AG09309 (cell line): Measurements from ENCODE around the gene RHOXF2.
"Not testable (repeated sequence)": the region's sequence is repeated elsewhere in the genome, so short reads cannot be mapped to it uniquely, and the experiment has no call there.

Source experiments
- DNase-seq: peaks from one replicate; pipeline ENCODE4 v3.0.0-alpha.2; 2010; ENCODE audit warnings: low read depth
- H3K4me3 ChIP-seq: 2 replicates; pipeline ENCODE4 v1.5.1; 2011; ENCODE audit warnings: mild to moderate bottlenecking, low read depth, low read length, moderate library complexity; ENCODE audit not compliant: control insufficient read depth
- TF ChIP-seq, protein P1 (sequence below): IDR thresholded peaks from 2 replicates; pipeline ENCODE4 v1.5.1; 2011; ENCODE audit warnings: mild to moderate bottlenecking, low read depth, low read length, inconsistent platforms; ENCODE audit not compliant: insufficient read depth, control insufficient read depth; ENCODE audit errors: missing control alignments

RHOXF2 gene

DNA sequence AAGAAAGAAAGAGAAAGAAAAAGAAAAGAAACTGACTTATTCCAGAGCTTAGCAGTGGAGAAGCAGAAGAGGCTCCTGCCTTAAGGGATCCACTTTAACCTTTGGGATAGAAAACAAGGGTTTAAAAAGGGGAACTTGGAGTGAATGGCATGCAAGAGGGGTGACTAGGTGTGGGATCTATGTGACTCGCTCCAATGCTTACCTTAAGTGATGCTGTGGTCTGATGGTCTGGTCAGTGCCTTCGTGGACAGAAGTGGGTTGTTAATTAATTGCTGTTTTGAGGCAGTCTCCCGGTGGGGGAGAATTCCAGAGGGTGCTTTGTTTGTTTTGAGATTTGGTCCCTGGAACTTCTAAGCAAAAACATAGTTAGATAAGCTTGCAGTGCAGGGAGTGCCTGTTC is 21.6 kb upstream of the RHOXF2 start:
- DNase-seq, result no peak
- TF ChIP-seq, protein P1, sequence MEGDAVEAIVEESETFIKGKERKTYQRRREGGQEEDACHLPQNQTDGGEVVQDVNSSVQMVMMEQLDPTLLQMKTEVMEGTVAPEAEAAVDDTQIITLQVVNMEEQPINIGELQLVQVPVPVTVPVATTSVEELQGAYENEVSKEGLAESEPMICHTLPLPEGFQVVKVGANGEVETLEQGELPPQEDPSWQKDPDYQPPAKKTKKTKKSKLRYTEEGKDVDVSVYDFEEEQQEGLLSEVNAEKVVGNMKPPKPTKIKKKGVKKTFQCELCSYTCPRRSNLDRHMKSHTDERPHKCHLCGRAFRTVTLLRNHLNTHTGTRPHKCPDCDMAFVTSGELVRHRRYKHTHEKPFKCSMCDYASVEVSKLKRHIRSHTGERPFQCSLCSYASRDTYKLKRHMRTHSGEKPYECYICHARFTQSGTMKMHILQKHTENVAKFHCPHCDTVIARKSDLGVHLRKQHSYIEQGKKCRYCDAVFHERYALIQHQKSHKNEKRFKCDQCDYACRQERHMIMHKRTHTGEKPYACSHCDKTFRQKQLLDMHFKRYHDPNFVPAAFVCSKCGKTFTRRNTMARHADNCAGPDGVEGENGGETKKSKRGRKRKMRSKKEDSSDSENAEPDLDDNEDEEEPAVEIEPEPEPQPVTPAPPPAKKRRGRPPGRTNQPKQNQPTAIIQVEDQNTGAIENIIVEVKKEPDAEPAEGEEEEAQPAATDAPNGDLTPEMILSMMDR, result no peak
- no peak overlapping the region for H3K4me3 ChIP-seq

GRCh38 chrX:120137439-120137838 is 21.0 kb upstream of the RHOXF2 start:
- no peak for DNase-seq
- no peak overlapping the region for H3K4me3 ChIP-seq
- TF ChIP-seq, protein P1, result no peak

DNA sequence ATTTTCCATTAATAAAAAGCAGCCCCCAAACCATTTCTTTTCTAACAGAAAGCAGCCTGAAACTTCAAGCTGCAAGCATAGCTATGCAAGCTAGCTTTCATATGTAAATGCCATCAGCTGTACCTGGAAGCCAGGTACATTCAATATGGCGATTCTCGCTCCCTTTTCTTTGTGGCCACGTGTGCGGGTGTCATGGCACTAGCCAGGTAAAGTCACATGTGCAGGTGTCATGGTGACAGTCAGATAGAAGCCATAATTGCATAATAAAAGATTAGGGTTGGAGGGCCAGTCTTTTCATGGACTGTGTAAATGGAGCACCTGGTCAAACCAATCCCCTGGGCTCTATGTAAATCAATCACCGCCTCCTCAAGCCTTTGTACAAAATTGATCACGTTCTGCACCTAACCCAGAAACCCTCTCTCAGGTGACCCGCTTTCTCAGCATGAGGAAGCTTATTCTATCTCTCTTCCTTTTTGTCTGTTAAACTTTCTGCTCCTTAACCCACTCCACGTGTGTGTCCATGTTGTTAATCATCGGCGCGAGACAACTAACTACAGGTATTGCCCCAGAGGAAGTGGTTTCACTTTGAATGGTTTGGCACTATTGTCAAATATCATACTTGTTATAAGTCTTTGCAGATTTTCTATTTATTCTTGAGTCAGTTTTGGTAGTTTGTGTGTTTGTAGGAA is 18.0 kb upstream of the RHOXF2 start:
- TF ChIP-seq, protein P1, result no peak
- DNase-seq, result no peak
- no peak overlapping the region for H3K4me3 ChIP-seq

DNA sequence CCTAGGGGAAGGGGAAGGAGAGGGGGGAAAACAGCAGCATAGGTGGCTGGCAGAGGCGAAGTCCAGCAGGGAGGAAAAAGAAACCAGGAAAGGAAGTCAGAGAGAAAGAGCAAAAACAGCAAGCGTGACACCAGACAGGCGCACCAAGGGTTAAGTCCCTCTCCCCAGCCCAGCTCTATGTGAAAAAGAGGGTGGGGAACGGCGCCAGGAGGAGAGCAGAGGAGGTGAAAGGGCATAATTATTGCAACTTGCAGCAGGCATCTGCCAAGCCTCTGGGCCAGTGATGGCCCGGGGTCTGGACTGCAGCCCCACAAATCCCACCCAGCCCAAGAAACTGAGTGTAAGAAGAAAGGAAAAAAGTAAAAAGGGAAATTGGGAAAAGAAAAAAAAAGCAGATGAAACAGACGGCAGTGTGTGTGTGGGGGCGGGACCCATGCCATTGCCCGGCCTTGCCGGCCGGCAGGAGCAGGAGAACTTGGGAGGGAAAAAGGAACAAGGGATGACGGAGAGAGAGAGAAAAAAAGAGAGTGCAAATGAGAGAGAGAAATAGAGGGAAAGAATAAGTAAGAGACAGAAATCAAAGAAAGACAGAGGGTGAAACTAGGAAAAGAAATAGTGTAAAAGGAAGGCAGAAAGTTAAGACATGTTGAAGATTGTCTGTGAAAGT is 14.1 kb upstream of the RHOXF2 start:
- H3K4me3 ChIP-seq, result no peak overlapping the region
- TF ChIP-seq, protein P1, result no peak
- no peak for DNase-seq

DNA sequence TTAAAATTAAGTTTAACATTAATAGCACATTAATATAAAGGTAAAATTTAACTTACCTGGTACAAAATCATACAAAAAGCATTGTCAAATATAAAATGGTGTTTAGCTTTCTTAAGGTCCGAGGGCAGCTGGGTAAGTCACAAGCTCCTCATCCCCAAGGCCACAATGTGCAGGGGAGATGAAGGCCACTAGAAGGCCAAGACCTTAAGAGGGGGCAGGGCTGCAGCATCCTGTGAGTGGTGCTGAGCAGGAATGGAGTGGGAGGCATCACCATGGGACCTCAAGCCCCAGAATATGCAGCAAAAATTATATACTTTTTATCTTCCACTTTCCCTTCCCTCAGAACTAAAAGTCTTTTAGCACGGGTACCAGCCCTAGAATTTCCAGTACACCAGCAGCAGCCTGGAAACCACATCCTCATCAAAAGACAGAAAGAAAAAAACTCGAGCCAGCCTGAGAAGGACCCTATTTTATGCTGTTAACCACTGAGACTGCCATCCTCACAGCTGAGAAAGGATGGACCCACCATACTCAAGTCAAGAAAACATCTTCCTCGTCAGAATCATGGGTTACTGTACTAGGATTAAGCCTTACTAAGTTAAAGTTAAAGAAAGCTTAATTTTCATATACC is 13.0 kb upstream of the RHOXF2 start:
- TF ChIP-seq, protein P1, result no peak
- DNase-seq, result no peak
- H3K4me3 ChIP-seq, result no peak overlapping the region

- not testable (repeated sequence) for H3K4me3 ChIP-seq, DNase-seq
Observed at GRCh38 chrX:120146323-120146722, 12.1 kb upstream of the RHOXF2 start.

GRCh38 chrX:120147537-120147936 is 10.9 kb upstream of the RHOXF2 start:
- no peak for DNase-seq
- TF ChIP-seq, protein P1, result no peak

GRCh38 chrX:120150109-120150744 is 8.2 kb upstream of the RHOXF2 start:
- DNase-seq, H3K4me3 ChIP-seq: not testable (repeated sequence)

More at GRCh38 chrX:120147537-120147936, 10.9 kb upstream of the RHOXF2 start:
- no peak overlapping the region for H3K4me3 ChIP-seq

DNA sequence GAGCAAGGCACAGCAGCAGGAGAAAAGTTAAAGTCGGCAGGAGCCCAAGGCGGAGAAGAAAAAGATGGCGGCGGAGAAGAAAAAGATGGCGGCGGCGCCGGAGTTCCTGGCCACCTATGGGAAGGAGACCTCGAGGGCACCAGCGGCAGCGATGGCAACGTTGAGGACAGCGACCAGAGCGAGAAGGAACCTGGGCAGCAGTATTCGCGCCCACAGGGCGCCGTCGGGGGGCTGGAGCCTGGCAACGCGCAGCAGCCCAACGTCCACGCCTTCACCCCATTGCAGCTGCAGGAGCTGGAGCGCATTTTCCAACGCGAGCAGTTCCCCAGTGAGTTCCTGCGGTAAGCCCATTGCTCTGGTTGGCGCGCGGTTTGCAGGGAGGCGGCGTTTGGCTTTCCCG is 673 bp downstream of the RHOXF2 start:
- not testable (repeated sequence) for H3K4me3 ChIP-seq, DNase-seq

DNA sequence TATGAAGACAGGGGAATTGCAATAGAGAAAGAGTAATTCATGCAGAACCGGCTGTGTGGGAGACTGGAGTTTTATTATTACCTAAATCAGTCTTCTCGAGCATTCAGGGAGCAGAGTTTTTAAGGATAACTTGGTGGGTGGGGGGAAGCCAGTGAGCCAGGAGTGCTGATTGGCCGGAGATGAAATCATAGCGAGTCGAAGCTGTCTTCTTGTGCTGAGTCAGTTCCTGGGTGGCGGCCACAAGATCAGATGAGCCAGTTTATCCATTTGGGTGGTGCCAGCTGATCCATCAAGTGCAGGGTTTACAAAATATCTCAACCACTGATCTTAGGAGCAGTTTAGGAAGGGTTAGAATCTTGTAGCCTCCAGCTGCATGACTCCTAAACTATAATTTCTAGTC is 34.8 kb downstream of the RHOXF2 start:
- DNase-seq, result not testable (repeated sequence)

More for the DNA sequence above, 34.8 kb downstream of the RHOXF2 start:
- not testable (repeated sequence) for H3K4me3 ChIP-seq
